ENCODE results near the gene KSR2. TPM values are rescaled to one million over a fixed set of nuclear protein-coding genes. Genes with fewer than 3 reads are reported as not detected.

The KSR2 gene
- total and polyA plus RNA-seq, 10 of the 15 experiments (the other 5 are each of a cell fraction or from before 2014, with no cell fraction given) = under 0.01 to 1.5 (median 0.01) TPM; not detected in 3

- TF ChIP-seq, protein P1, sequence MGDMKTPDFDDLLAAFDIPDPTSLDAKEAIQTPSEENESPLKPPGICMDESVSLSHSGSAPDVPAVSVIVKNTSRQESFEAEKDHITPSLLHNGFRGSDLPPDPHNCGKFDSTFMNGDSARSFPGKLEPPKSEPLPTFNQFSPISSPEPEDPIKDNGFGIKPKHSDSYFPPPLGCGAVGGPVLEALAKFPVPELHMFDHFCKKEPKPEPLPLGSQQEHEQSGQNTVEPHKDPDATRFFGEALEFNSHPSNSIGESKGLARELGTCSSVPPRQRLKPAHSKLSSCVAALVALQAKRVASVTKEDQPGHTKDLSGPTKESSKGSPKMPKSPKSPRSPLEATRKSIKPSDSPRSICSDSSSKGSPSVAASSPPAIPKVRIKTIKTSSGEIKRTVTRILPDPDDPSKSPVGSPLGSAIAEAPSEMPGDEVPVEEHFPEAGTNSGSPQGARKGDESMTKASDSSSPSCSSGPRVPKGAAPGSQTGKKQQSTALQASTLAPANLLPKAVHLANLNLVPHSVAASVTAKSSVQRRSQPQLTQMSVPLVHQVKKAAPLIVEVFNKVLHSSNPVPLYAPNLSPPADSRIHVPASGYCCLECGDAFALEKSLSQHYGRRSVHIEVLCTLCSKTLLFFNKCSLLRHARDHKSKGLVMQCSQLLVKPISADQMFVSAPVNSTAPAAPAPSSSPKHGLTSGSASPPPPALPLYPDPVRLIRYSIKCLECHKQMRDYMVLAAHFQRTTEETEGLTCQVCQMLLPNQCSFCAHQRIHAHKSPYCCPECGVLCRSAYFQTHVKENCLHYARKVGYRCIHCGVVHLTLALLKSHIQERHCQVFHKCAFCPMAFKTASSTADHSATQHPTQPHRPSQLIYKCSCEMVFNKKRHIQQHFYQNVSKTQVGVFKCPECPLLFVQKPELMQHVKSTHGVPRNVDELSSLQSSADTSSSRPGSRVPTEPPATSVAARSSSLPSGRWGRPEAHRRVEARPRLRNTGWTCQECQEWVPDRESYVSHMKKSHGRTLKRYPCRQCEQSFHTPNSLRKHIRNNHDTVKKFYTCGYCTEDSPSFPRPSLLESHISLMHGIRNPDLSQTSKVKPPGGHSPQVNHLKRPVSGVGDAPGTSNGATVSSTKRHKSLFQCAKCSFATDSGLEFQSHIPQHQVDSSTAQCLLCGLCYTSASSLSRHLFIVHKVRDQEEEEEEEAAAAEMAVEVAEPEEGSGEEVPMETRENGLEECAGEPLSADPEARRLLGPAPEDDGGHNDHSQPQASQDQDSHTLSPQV (IDR thresholded peaks at IDR 0.05) = no peak
- TF ChIP-seq DPF2 (IDR thresholded peaks at IDR 0.05) = no peak
These were observed 346.7 kb downstream of the KSR2 start (continued) for GRCh38 chr12:117622087-117622486.

DNA sequence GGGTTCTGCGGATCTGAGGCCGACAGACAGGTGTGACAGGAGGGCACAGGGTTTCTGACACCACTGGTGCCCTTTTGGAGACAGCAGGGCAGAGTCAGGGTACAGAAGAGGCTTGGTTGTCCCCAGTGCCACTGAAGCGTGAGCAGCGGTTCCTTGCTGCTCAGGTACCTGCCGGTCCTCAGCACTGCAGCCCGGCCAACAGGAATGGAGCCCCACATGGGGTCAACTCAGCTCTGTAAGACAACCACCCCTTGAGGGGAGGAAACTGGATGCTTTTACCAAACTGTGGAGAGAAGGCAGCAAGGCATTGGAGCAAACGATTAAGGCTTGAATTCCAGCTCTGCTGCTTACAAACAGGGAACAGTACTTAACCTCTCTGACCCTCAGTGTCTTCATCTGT is 361.0 kb downstream of the KSR2 start:
- no peak overlapping the region for H3K4me3 ChIP-seq
- ATAC-seq = no peak
- H4K20me1 ChIP-seq (ENCODE audit: control insufficient read depth, insufficient read depth) = no peaks in the 10 kb centered on the region
- no peak overlapping the region for H3K9ac ChIP-seq (ENCODE audit: control insufficient read depth, insufficient read depth, low read length)
- H3K27ac ChIP-seq (ENCODE audit: control insufficient read depth, insufficient read depth) = no peak overlapping the region
- no peaks in the 10 kb centered on the region for H3K79me2 ChIP-seq (ENCODE audit: control insufficient read depth, insufficient read depth, low read length)
- ChIA-PET SMC1A (ENCODE audit: uncharacterized antibody, unreplicated experiment) (no interaction called here), CTCF (interaction anchor here (1.0 kb wide), 2 partner anchors 20 to 241 kb away, joined by 3 read pairs; no protein-coding TSS in a partner anchor), RAD21 (ENCODE audit: unreplicated experiment) (no interaction called here), POLR2A (interaction anchor here (0.6 kb wide), 1 partner anchor 1266 kb away, joined by 6 read pairs; no protein-coding TSS in a partner anchor)
- H3K27me3 ChIP-seq (replicated peaks in 1 of 2; ENCODE audit: control insufficient read depth in 2 of 2, insufficient read depth in 2 of 2, low read length in 1 of 2) = no peaks in the 10 kb centered on the region
- H3K36me3 ChIP-seq (ENCODE audit: control insufficient read depth in 2 of 2, insufficient read depth in 2 of 2, low read length in 1 of 2) = no peaks in the 10 kb centered on the region
- H3K9me3 ChIP-seq (replicated peaks; ENCODE audit: control insufficient read depth, insufficient read depth, low read length) = no peaks in the 10 kb centered on the region
- H3K4me1 ChIP-seq (ENCODE audit: control insufficient read depth, insufficient read depth, low read length) = no peaks in the 10 kb centered on the region
- no peak for DNase-seq (ENCODE audit: low read depth, low spot score)
- TF ChIP-seq HDAC6 (IDR thresholded peaks at IDR 0.05; ENCODE audit: unreplicated experiment) = no peak
- TF ChIP-seq, protein P2, sequence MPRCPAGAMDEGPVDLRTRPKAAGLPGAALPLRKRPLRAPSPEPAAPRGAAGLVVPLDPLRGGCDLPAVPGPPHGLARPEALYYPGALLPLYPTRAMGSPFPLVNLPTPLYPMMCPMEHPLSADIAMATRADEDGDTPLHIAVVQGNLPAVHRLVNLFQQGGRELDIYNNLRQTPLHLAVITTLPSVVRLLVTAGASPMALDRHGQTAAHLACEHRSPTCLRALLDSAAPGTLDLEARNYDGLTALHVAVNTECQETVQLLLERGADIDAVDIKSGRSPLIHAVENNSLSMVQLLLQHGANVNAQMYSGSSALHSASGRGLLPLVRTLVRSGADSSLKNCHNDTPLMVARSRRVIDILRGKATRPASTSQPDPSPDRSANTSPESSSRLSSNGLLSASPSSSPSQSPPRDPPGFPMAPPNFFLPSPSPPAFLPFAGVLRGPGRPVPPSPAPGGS (IDR thresholded peaks at IDR 0.05; ENCODE audit: borderline replicate concordance, insufficient read depth, low read depth, low read length, poor library complexity, severe bottlenecking) = no peak
- TF ChIP-seq ASH2L (IDR thresholded peaks at IDR 0.05; ENCODE audit: borderline replicate concordance, low read depth) = no peak
- TF ChIP-seq MEF2B (IDR thresholded peaks at IDR 0.05; ENCODE audit: partially characterized antibody, poor library complexity, severe bottlenecking) = no peak
- TF ChIP-seq RELA (IDR thresholded peaks at IDR 0.05; ENCODE audit: borderline replicate concordance, partially characterized antibody) = no peak
- TF ChIP-seq SMAD5 (IDR thresholded peaks at IDR 0.05; ENCODE audit: low read depth) = no peak
- no peak for TF ChIP-seq FOXK2 (IDR thresholded peaks at IDR 0.05)
- no peak for TF ChIP-seq ETV6 (conservative IDR thresholded peaks at IDR 0.05 in 1 of 2, IDR thresholded peaks at IDR 0.05 in 1 of 2; ENCODE audit: borderline replicate concordance in 1 of 2, low read depth in 1 of 2)
- TF ChIP-seq IKZF2 (IDR thresholded peaks at IDR 0.05) = no peak
- TF ChIP-seq HCFC1 (IDR thresholded peaks at IDR 0.05; ENCODE audit: low read length) = no peak
- no peak for TF ChIP-seq SUPT20H (IDR thresholded peaks at IDR 0.05; ENCODE audit: borderline replicate concordance, control insufficient read depth, low read depth, low read length)
- no peak for TF ChIP-seq RCOR1 (conservative IDR thresholded peaks at IDR 0.05; ENCODE audit: low read depth, low read length)
- FAIRE-seq = no peak
- H3K4me2 ChIP-seq (ENCODE audit: control insufficient read depth, insufficient read depth) = no peak overlapping the region
- WGBS (ENCODE audit: insufficient coverage, insufficient replicate concordance, low lambda C conversion rate, missing lambda C conversion rate) = 13% methylated on average over 7 of the region's 7 CpGs
- in situ Hi-C loops (cut with MboI) (no loop called here), intact Hi-C loops (cut with micrococcal nuclease; ENCODE audit: unreplicated experiment) (no loop called here)
- no TSS peak for BruUV-seq (replicated peaks)
- no peak overlapping the region for H2AFZ ChIP-seq (ENCODE audit: control insufficient read depth, low read depth, low read length)

Measured in GM12878 (cell line).